Measurements from ENCODE around the gene CAPZB.

Gene CAPZB

DNA sequence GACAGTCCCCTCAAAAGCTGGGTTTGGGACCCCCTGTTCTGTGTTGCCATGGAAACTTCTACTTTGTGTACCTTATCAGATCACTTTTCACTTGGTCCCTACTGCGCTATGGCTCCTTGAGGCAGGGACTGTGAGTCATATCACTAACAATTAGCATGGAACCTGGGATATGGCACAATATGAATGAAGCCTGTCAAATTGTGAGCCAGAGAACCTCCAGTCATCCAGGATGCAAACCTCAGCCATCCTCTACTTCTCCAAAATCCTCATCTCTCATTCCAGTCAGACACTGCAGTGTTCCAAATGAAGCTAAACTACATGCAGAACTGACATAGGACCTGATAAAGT lies 11.2 kb upstream of the CAPZB start:
- DNase-seq, result no peak

DNA sequence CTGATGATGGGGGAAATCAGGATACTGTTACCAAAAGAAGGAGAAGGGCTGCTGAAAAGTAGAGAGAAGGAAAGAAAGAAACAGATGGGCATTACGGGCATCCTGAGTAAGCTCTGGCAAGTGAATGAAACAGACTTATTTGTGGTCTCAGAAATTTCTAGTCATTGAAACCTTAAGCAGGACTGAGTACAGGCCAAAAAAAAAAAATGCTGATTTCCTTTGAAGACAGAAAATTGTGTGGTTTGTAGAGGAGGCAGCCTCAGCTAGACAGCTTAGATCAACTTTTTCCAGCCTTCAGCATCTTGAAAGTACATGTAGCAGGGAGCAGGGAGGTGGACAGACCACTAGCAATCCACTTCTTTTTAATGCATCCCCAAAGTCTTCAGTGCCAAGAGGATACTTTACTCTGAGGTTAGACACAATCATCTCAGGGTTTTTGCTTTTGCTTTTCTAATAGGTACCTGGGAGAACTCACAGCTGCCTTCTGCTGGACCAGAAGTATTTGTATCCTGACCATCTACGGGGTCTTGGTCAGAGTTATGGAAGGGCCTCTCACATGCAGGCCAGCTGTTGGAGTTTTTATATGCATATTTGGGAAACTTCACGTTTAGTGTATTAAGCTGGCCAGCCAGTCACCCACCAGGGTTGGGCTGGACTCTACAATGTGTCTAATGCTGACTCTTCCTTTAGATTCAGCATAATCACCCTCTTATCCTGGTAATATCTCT lies 10.6 kb upstream of the CAPZB start:
- no peak for DNase-seq

DNA sequence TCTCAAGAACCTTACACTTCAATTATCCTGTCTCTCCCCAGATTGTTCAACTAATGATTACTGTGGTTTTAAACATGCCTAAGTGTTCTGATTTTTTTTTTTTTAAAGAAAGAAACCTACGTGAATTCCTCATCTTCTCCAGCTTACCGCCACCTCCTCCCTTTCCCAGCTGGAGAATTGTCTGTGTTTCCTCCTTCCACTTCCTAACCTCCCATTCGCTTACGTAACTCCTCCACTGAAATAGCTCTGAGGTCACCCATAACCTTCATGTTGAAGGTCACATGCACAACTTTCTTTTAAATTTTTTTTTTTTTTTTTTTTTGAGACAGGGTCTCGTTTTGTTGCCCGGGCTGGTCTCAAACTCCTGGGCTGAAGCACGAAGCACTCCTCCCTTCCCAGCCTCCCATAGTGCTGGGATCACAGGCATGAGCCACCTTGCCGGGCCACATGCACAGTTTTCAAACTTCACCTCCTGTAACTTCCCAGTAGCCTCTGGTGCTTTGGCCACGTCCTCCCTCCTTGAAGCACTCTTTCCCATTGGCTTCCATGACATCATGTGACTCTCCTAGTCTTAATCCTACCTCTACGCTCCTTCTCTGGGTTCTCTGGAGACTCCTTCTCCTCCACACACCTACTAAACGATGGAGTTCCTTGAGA lies 9.8 kb upstream of the CAPZB start:
- no peak for DNase-seq

DNA sequence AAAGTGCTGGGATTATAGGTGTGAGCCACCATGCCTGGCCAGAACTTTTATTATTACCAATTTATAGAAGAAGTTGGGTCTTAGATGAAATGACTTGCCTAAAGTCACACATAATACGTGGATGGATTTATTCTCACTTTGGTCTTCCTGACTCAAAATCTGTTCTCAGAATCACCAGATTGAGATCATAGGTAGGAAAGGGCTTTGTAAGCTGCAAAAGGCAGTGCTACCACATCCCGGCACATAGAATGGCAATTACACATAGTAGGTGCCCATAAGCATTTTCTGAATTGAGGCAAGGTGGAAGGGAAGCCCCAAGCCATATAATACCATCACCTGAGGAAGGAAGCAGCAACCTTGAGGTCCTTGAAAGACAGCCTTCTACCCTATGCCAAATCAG lies 8.2 kb upstream of the CAPZB start:
- no peak for DNase-seq

DNA sequence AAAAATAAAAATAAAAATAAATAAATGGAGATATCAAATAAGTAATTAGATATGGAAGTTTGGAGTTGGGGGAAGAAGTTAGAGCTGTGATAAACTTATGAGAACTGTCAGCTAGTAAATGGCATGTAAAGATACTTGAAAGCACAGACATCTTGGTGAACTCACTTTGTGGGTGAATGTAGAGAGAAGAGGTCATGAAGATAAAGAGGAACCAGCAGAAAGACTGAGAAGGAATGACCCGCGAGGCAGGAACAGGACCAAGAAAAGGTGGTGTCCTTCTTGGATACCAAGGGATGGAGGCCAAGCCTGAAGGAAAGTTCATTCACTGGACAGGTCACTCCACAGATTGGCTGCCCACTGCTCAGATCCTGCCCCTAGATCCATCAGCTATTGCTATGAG lies 4.7 kb upstream of the CAPZB start:
- DNase-seq, result no peak

DNA sequence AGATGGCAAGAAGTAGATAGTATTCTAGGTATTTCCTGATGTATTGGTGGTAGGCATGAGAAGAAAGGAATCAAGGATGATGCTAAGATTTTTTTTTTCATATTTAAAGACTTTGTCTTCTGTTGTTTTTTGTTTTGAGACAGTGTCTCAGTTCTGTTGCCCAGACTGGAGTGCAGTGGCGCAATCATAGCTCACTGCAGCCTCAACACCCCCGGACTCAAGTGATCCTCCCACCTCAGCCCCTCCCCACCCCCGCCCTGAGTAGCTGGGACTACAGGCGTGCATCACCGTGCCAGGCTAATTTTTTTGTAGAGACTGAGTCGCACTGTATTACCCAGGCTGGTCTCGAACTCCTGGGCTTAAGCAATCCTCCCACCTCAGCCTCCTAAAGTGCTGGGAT lies 2.8 kb upstream of the CAPZB start:
- no peak for DNase-seq

DNA sequence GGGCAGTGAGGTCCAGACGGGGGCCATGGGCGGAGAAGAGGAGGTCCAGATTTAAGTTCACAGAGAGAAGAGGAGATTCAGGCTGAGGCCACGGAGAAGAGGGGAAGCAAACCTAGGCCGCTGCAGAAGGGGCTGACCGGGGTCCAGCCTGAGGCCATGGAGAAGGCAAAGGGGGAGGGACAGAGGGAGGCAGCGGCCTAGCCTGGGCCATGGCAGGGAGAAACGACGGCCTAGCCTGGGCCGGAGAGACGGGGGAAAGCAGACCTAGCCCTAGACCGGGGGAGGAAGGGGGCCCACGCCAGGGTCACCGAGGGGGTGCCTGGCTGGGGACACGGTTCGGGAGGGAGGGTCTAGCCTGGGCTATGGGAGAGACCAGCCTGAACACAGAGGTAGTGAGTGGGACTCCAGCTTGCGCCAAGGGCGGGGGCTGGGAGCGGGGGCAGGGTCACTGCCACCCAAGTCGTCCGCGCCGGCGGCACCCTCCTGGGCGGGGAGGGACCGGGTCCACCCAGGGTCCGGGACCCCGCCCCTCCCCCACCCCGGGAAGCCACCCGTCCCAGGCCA lies 459 bp downstream of the CAPZB start:
- no peak for DNase-seq

DNA sequence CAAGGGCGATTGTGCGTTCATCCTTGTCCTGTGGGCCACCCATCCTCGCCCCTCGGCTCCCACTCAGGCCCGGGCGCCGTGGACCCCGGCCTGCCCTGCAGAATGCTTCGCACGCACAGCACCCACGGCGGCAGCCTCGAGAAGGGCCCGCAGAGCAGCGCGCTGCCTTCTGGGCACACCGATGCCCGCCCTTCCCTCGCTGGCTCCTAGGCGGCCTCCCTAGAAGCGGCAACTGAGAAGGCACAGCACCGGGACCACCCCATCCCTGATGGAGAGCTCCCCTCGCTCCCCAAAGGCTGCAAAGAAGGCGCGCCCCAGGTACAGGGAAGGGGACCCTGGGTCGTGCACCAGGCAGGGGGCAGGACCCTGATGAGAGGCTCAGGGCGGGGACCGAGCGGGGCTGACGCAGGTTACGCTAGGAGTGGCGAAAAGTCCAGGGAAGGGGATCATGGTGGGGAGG lies 971 bp downstream of the CAPZB start:
- DNase-seq, result no peak

DNA sequence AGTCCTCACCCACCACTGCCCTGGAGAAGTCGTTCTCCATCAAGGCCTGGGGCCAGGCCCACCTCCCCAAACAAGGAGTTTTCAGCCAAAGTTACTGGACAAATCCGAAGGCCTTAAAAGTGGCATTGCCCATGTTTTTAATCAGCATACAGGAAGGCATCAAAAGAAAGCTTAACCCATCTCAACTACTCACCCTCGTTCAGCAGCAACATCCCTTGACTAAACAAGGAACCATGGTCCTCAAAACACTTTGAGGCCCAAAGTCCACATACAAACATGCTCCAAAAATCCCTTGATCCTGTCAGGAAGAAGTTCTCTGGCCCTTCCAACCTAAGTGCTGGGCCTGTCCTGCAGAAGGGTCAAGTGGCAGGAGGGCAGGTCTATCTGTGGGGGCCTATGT lies 1.6 kb downstream of the CAPZB start:
- no peak for DNase-seq

DNA sequence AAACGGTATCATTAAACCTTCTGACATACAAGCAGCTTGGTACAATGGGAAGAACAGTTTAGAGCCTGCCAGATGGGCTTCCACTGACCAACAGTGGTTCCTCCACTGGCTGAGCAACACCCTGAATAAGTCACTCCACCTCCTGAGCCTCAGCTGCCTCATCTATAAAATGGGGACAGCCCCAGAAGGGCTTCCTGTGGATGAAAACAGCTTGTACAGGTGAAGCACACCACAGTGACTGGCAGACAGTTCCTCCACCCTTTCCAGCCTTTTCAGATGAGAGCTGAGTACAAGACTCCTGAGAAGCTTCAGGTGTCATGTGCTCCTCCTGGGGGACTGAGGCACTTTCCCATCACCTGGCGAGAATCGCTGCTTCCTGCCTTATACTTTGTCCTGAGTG lies 2.1 kb downstream of the CAPZB start:
- DNase-seq, result no peak

DNA sequence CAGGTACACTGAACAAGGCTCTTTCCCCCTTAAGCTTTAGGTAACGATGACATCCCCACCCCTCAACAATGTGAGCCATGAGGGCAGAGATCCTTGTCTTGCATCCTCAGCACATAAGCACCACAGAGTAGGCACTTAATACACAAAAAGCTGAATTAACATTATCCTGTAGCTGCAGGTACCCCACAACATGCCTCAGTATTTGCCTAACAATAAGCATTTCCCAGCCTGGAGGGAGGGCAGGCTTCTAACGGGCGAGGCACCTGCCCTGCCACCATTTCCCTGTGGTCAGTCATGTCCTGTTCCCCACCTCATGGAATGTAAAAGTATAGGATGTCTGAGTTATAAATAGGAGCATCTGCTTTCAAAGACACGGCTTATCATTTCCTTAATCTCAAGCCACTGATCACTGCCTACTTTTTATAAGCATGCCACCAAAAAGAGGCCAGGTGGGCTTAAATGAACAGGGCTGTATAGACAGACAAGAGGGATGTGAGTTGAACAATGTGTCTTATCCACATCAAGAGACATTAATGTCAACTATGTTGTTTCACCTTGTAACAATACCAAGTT lies 3.4 kb downstream of the CAPZB start:
- no peak for DNase-seq

DNA sequence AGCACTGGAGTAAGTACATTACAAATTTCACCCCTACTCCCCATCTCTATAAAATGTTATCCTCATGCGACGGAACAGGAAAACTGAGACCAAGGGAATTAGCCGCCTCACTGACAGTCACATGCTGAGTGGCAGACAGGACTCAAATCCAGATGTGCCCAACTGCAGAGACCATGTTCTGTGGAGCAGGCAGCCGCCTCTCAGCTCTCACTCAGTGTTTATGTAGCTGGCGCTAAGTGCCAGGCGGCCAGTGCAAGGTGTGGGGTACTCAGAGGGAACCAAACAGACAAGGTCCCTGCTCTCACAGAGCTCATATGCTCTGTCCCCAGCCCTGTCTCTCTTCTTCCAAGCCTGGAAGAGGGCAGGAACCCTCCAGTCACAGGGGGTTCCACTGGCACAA lies 5.1 kb downstream of the CAPZB start:
- no peak for DNase-seq

DNA sequence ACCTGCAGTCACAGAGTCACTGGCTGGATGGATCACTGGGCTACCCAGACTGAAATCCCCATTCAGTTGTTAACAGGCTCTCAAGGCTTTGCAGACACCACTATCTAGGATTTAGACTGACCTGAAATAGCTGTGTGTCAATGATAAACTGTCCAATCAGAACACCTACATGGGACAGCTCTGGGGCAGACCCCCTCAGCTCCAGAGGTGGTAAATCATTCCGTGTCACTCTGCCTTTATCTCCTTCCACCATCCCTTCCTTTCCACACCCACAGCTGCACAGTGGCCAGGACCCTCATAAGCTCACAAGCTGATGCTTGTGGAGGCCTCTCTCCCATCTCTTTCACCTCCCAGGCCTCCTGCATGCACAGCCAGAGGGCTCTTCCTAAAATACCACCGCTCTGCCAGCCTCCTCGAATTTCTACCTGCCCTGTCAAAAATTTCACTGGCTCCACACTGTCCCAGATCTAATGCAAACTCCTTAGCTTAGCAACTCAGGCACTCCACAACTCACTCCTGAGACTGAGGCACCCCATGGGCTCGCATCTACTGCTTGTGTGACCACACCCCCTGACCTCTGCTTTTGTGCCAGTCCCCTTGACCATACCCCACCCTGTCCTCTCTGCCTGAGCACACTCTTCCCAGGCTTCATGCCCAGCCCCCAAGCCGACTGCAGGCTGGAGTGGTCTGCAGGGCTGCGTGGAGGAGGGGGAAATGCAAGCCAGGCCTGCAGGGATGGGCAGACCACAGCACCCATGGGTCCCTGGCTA lies 5.8 kb downstream of the CAPZB start:
- DNase-seq, result no peak

DNA sequence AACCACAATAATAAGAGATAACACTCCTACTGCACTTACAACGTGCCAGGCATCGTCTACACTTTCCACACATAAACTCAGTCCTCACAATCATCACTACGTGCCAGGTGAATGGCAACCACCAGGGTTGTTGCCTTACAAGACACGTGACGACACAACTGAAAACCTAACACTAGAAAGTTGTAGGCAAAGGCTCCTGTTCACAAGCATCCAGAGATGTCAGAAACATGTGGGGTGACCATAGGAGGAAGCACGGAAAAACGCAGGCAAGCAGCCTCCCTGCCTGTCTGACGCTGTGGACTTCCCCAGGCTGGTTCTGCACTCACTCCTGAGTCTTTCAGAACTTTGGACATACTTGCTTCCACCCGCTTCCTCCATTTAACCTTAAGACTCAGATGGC lies 7.0 kb downstream of the CAPZB start:
- no peak for DNase-seq

DNA sequence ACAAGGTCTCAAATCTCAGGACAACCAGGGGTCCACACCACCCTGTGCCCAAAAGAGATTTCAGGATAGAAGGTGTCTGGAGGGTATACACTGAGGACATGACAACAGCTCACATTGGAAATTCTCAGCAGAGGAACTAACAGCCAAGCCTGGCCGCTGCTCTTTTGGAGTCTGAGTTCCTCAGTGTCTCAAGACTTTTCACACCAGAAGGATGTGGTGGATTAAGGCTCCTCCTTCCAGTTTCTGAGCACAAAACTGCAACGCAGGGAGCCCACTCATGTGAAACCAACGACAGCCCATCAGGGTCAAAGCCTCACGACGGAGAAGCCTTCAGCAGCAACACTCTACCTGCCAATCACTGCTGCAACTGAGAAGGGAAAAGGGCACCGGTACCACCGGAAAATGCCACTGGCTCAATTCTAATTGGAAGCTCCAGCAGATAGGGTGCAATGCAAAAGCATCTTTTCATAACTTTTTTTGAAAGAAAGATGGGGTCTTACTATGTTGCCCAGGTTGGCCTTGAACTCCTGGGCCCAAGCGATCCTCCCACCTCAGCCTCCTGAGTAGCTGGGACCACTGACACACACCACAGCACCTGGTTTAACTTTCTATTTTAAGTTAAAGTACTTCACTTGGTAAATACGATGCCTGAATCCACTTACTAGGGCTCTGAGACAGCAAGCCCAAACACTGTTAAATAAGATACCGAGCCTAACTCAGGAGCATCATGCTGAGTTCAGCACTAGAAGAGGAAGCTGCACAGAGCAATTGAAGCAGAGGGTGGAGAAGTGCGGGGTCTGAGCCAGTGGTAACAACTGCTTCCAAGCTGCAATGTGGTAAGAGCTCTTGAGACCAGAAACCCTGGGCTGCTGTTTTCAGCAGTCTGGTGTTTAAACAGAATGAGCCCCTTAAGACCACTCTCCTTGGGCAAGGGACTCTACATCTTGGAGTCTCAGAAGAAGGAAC lies 7.8 kb downstream of the CAPZB start:
- DNase-seq, result no peak

DNA sequence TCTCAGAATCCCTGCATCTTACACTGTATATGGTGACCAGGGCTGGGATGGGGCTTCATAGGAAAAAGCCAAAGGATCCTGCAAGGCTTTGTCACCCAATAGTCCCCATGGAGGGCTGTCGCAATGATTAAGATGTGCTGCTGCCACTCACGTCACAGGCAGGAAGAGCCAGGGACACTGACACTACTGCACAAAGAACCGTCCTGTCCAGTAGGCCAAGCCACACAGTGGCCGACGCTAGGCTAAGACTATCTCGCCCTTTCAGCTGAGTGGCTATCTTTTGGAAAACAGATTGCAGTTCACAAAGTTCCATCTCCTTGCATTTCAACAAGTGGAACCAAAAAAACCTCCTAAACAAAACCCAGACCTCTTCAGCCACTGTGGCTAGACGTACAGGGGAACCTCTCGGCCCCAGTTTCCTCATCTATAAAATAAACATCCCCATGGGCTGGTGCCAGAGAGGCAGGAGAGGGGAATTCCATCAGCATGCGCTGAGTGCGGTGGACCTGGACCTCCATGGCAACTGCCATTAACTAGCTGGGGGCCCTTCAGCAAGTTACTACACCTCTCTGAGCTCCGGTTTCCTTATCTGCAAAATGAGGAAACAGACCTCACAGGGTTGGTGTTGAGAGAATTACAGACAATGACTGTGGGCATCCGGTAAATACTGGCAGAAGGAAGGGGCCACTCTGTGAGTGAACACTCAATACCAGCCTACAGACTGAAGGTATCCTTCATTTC lies 8.7 kb downstream of the CAPZB start:
- no peak for DNase-seq

DNA sequence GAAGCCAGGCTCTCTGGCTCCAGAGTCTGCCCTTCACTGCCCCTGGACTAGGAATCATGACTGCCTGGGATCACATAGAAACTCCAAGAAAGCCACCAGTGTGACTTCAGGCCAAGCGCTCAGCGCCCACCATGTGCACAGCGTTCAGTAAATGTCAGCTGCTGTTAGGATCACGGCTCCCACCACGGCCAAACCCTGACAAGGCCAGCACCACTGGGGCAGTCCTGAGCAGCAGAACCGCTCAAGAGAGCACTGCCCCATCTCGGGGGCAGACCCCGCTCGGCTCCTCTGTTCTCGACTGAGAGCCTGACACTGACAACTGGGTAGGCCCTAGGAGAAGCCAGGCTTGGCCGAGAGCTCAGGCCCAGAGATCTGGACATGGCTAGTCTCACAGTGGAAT lies 10.0 kb downstream of the CAPZB start:
- no peak for DNase-seq

DNA sequence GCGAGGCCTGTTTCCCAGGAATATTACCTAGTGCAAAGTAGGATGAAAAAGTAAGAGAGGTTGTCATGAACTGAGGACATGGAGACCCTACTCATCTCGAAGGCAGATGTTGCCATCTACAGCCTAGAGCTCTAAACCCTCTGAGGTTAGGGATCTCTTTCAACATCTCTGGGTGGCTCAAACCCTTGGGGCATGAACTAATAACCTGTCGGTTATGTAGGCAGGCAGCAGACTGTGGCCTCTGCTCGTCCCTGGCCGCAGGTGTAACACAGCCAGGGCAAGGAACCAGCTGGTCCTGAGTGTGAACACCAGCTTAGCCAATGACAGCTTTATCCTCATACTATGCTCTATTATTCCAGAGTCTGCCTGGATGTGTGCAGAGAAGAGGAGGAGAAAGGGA lies 13.2 kb downstream of the CAPZB start:
- no peak for DNase-seq

DNA sequence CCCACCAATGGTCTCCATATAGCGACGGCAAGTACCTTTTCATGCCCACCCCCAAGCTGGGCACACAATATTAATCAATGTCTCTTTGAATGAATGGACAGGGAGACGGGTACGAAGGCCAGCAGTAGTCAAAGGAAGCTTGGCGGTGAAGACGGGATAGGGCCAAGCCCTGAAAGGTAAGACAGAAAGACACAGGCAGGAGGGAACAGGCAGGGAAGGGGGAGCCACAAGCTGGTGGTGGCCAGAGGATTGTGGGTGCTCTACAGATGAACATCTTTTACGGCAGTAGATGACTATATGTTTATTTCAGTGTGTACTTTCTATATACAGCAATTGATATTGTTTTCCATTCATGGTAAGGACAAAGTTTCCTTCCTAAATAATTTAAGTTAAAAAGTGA lies 16.3 kb downstream of the CAPZB start:
- DNase-seq, result no peak

DNA sequence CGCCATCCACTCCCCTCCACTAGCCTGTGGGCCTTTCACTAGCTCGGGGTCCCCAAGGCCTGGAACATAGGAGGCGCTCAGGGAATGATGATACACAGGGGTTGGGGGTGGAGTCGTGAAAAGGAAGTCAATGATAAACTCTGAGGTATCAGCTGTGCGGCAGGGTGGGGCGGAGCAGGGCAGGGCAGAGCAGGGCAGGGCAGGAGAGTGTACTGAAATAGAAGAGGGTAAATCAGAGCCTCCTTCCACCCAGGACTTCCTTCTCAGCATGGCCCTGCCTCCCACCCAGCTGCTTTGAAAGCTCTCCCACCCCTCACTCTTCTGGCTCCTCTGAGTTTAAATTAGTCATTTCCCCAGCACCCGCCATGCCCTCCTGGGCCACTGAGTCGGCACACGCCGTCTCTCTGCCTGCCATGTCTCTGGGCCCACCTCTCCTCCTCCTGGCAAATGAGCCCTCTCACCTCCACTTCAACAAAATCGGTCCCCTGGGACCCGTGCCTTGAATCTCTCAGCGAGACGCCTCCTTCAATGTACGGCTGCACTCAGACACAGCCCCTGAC lies 16.9 kb downstream of the CAPZB start:
- DNase-seq, result no peak

All from NCI-H1694 (cell line).